Ectodermal cell (in vitro differentiated cells): ENCODE measurements around the gene MYO15B.

Experiments used
- H3K27ac ChIP-seq: 2 replicates; pipeline ENCODE4 v1.7.0; 2013; ENCODE audit warnings: mild to moderate bottlenecking, low read depth, low read length; ENCODE audit not compliant: insufficient read depth, poor library complexity, severe bottlenecking
- H3K27me3 ChIP-seq: 2 replicates; pipeline ENCODE4 v1.7.0; 2013; ENCODE audit warnings: mild to moderate bottlenecking, low read length; ENCODE audit not compliant: insufficient read depth, control insufficient read depth, poor library complexity, severe bottlenecking
- H3K36me3 ChIP-seq: one replicate; pipeline ENCODE4 v1.7.0; 2013; ENCODE audit warnings: low read length; ENCODE audit not compliant: control insufficient read depth, insufficient read depth
- H3K4me1 ChIP-seq: one replicate; pipeline ENCODE4 v1.7.0; 2013; ENCODE audit warnings: low read length; ENCODE audit not compliant: control insufficient read depth, insufficient read depth
- H3K4me3 ChIP-seq: 2 replicates; pipeline ENCODE4 v1.7.0; 2013; ENCODE audit warnings: low read depth, low read length, control low read depth; ENCODE audit not compliant: insufficient read depth
- H3K9me3 ChIP-seq: 2 replicates; pipeline ENCODE4 v1.7.0; 2013; ENCODE audit warnings: mild to moderate bottlenecking, low read length, moderate library complexity; ENCODE audit not compliant: control insufficient read depth
- WGBS, 2 experiments: methylation state at CpG; one replicate each; pipeline ENCODE4 v1.1.7; 2013; ENCODE audit warnings: missing lambda C conversion rate in 2 of 2; 5-methylcytosine and 5-hydroxymethylcytosine counted together

MYO15B gene

GRCh38 chr17:75601057-75601987 lies 13.7 kb downstream of the MYO15B start:
- 66 to 68% methylated on average over 28 of the region's 28 CpGs for WGBS, 2 experiments
- no peaks in the 10 kb centered on the region for H3K27me3 ChIP-seq
- H3K27ac ChIP-seq, result no peak overlapping the region

GRCh38 chr17:75602644-75603043 lies 15.0 kb downstream of the MYO15B start:
- Histone ChIP-seq H3K27me3 (no peaks in the 10 kb centered on the region), H3K36me3 (no peaks in the 10 kb centered on the region), H3K27ac (no peak overlapping the region), H3K4me1 (no peaks in the 10 kb centered on the region), H3K9me3 (no peaks in the 10 kb centered on the region), H3K4me3 (no peak overlapping the region)
- 90 to 93% methylated on average over 12 of the region's 12 CpGs for WGBS, 2 experiments

More at GRCh38 chr17:75601057-75601987, 13.7 kb downstream of the MYO15B start:
- Histone ChIP-seq H3K9me3 (no peaks in the 10 kb centered on the region), H3K36me3 (no peaks in the 10 kb centered on the region), H3K4me1 (no peaks in the 10 kb centered on the region), H3K4me3 (no peak overlapping the region)

GRCh38 chr17:75603123-75603522 lies 15.5 kb downstream of the MYO15B start:
- Histone ChIP-seq H3K4me3 (no peak overlapping the region), H3K27me3 (no peaks in the 10 kb centered on the region), H3K4me1 (no peaks in the 10 kb centered on the region), H3K36me3 (no peaks in the 10 kb centered on the region), H3K27ac (no peak overlapping the region), H3K9me3 (no peaks in the 10 kb centered on the region)
- WGBS, 2 experiments, result 89 to 90% methylated on average over 9 of the region's 9 CpGs

GRCh38 chr17:75604034-75604695 lies 16.6 kb downstream of the MYO15B start:
- no peak overlapping the region for H3K27ac ChIP-seq
- 88 to 92% methylated on average over 9 of the region's 12 CpGs for WGBS, 2 experiments
- H3K4me1 ChIP-seq, result no peaks in the 10 kb centered on the region
- H3K36me3 ChIP-seq, result no peaks in the 10 kb centered on the region
- no peaks in the 10 kb centered on the region for H3K27me3 ChIP-seq
- H3K4me3 ChIP-seq, result no peak overlapping the region
- H3K9me3 ChIP-seq, result no peaks in the 10 kb centered on the region

- H3K4me3 ChIP-seq, result no peak overlapping the region
- no peaks in the 10 kb centered on the region for H3K4me1 ChIP-seq
- H3K27ac ChIP-seq, result no peak overlapping the region
- H3K36me3 ChIP-seq, result no peaks in the 10 kb centered on the region
- no peaks in the 10 kb centered on the region for H3K27me3 ChIP-seq
- no peaks in the 10 kb centered on the region for H3K9me3 ChIP-seq
- WGBS, 2 experiments, result 87 to 89% methylated on average over 16 of the region's 16 CpGs
Observed at GRCh38 chr17:75605790-75606189, 18.2 kb downstream of the MYO15B start.

- Histone ChIP-seq H3K9me3 (no peaks in the 10 kb centered on the region), H3K36me3 (no peaks in the 10 kb centered on the region), H3K27me3 (no peaks in the 10 kb centered on the region), H3K4me1 (no peaks in the 10 kb centered on the region), H3K4me3 (no peak overlapping the region), H3K27ac (no peak overlapping the region)
- WGBS, 2 experiments, result 85 to 87% methylated on average over 4 to 5 of the region's 5 CpGs
Observed at GRCh38 chr17:75607086-75607485, 19.5 kb downstream of the MYO15B start.

DNA sequence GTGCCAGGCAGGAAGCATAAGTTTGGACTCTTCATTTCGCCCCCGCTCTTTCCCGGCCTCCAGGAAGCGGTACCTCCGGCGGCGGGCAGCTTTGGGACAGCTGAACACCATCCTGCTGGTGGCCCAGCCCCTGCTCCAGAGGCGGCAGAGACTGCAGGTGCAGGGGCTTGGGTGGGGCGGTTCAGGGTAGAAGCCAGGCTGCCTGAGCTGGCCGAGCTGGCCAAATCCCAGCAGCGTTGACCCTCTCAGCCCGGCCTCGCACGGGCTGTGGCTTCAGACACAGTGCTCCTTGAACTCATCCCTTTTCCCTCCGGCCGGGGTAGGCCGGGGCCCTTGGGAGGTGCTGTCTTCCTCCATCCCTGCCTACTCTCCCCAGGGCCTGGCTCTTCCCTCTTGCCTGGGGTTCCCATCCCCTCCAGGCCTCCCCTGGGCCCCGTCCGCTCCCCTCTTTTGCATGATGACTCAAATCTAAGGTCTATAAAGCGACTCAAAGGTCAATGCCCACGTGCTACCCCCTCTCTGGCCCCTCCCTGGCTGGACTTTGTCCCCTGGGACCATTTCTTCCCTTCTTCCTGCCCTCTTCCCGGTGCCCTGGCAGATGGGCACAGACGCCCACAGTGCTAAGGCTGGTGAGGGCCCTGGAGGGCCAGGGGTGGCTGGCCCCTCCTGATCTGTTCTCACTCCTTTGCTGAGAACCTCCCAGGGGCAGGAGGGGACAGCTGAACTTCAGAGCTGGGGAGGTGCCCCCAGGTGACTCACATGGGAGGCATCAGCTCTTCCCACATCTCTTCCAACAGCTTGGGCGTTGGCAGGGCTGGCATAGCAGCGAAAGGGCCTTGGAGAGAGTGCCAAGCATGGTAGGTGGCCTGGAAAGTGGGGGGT lies 22.7 kb downstream of the MYO15B start:
- no peak overlapping the region for H3K4me3 ChIP-seq
- no peak overlapping the region for H3K27ac ChIP-seq
- peaks cover 13% of the 10 kb centered on the region for H3K4me1 ChIP-seq
- 90 to 92% methylated on average over 25 of the region's 25 CpGs for WGBS, 2 experiments
- no peaks in the 10 kb centered on the region for H3K27me3 ChIP-seq
- H3K36me3 ChIP-seq, result no peaks in the 10 kb centered on the region
- H3K9me3 ChIP-seq, result no peaks in the 10 kb centered on the region

DNA sequence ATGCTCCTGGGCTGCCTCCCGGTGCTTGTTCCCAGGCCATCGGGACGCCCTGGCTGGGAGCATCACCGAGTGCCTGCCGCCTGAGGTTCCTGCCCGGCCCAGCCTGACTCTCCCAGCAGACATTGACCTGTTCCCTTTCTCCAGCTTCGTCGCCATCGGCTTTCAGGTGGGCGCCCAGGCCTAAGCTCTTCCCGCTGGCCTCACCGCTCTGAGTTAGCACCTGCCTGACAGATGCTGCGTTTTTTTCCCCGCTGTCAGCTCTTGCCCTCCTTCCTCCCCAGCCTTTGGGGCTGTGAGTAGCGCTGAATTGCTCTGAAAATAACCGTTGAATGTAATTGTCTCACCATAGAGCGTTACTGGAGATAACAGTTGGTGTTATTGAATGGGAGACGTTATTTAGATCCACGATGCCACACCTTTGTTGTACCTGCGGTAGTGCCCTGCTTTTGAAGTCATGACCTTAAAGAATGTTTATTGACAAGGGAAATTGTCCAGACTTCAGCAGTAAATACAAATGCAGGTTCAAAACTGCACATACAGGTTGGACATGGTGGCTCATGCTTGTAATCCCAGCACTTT lies 24.3 kb downstream of the MYO15B start:
- WGBS, 2 experiments, result 92 to 94% methylated on average over 20 of the region's 20 CpGs
- no peak overlapping the region for H3K4me3 ChIP-seq
- H3K4me1 ChIP-seq, result peaks cover 13% of the 10 kb centered on the region
- H3K9me3 ChIP-seq, result no peaks in the 10 kb centered on the region
- no peaks in the 10 kb centered on the region for H3K27me3 ChIP-seq
- no peak overlapping the region for H3K27ac ChIP-seq
- H3K36me3 ChIP-seq, result no peaks in the 10 kb centered on the region

- H3K27me3 ChIP-seq, result no peaks in the 10 kb centered on the region
- peaks cover 13% of the 10 kb centered on the region for H3K4me1 ChIP-seq
- H3K9me3 ChIP-seq, result no peaks in the 10 kb centered on the region
- 90 to 91% methylated on average over 27 of the region's 27 CpGs for WGBS, 2 experiments
- no peaks in the 10 kb centered on the region for H3K36me3 ChIP-seq
- no peak overlapping the region for H3K4me3 ChIP-seq
- H3K27ac ChIP-seq, result no peak overlapping the region
Observed at GRCh38 chr17:75612906-75613626, 25.5 kb downstream of the MYO15B start.
